GM12892 (cell line): ENCODE measurements around the gene ADGRD1.

Source experiments
- DNase-seq: peaks from one replicate; pipeline ENCODE4 v3.0.0; 2011; ENCODE audit not compliant: insufficient read length
- FAIRE-seq: peaks from 2 replicates; lab custom pipeline; 2011; peaks lifted over from hg19 to GRCh38; lab: Jason Lieb, UNC
- POLR2A ChIP-seq: IDR thresholded peaks from 2 replicates; pipeline ENCODE4 v1.6.1; 2011; ENCODE audit warnings: low read depth, low read length, control low read depth
- POLR2AphosphoS5 ChIP-seq: IDR thresholded peaks from 2 replicates; pipeline ENCODE4 v1.6.1; 2011; ENCODE audit warnings: low read depth, low read length, control low read depth
- TAF1 ChIP-seq: IDR thresholded peaks from 2 replicates; pipeline ENCODE4 v1.6.1; 2011; ENCODE audit warnings: low read depth, mild to moderate bottlenecking, control low read depth, low read length, borderline replicate concordance

The ADGRD1 gene

DNA sequence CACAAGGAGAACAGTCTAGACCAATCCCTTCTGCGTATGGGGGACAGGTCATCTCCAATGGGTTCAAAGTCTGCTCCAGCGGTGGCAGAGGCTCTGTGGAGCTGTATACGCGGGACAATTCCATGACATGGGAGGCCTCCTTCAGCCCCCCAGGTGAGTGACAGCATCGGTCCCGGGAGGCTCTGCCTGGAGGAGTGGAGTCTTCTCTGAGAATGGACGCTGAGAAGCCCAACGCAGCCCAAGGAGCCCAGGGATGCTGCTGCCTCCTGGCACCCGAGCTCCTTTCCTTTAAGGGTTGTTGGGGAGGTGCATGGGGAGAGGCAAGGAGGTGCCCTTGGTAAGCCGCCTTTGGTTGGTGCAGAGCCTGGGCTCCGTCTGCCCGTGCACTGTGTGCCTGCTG, 28.2 kb downstream of the ADGRD1 start:
- FAIRE-seq (no peak), DNase-seq (no peak)
- TF ChIP-seq TAF1: no peak
- no peak for TF ChIP-seq POLR2A
- TF ChIP-seq POLR2AphosphoS5: no peak

GRCh38 chr12:130982565-130983225, 29.0 kb downstream of the ADGRD1 start:
- TF ChIP-seq TAF1: no peak
- TF ChIP-seq POLR2AphosphoS5: no peak
- no peak for TF ChIP-seq POLR2A
- FAIRE-seq (no peak), DNase-seq (no peak)

- TF ChIP-seq POLR2A (no peak), TAF1 (no peak), POLR2AphosphoS5 (no peak)
- DNase-seq (no peak), FAIRE-seq (no peak)
Measured at GRCh38 chr12:130983328-130984017, 29.8 kb downstream of the ADGRD1 start.

DNA sequence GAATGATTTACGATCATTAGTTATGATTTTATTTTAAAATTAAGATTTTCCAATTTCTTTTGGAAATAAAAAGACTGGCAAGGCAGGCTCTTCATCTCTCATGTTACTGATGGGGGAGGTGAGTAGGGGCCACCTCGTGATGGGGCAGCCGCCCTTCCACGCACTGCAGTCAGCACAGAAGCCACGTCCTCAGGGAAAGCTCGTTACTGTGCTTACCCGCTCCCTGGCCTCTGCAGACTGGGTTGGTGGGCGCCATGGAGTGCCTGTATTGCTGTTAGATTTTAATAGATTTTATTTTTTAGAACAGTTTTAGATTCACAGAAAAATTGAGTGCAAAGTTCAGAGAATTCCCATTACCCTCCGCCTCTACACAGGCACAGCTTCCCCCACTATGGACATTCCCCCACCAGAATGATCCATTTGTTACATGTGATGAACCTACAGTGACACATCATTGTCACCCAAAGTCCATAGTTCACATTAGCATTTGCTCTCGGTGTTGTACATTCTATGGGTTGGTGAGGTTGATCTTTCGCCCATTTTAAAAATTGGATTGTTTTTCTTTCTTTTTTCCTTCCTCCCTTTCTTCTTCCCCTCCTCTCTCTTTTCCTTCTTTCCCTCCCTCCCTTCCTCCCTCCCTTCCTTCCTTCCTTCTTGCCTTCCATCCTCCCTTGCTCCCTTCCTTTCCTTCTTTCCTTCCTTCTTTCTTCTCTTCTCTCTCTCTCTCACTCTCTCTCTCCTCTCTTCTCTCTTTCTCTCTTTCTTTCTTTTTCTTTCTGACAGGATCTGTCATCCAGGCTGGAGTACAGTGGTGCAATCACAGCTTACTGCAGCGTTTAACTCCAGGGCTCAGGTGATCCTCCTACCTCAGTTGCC, 30.7 kb downstream of the ADGRD1 start:
- FAIRE-seq: no peak
- TF ChIP-seq POLR2AphosphoS5 (no peak), TAF1 (no peak), POLR2A (no peak)
- DNase-seq: no peak

DNA sequence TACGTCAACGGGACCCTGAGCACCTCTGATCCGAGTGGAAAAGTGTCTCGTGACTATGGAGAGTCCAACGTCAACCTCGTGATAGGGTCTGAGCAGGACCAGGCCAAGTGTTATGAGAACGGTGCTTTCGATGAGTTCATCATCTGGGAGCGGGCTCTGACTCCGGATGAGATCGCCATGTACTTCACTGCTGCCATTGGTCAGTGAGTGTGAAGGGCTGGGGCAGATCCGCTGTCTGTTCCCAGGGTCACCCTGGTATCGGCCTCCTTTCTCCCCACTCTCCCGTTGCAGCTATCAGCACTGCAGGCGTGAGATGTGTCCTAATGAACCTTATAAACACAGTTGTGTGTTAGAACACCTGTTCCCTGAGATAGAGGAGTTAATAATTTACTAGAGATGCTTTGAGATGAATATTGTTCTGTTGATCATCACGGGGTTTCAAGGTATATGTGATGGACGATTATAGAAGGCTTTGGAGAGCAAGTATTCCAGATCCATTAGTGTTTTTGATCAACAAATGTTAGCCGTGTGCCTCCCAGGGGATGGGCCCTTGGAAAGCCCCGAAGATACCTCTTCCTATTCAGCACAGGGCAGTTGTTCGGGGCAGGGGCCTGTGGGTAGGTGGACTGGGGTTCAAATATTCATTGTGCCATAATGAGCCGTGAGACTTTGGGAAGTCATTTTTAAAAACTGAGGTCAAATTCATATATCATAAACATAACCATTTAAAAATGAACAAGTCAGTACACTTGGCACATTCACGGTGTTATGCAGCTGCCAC, 33.6 kb downstream of the ADGRD1 start:
- TF ChIP-seq POLR2AphosphoS5 (no peak), TAF1 (no peak), POLR2A (no peak)
- DNase-seq: no peak
- FAIRE-seq: no peak

DNA sequence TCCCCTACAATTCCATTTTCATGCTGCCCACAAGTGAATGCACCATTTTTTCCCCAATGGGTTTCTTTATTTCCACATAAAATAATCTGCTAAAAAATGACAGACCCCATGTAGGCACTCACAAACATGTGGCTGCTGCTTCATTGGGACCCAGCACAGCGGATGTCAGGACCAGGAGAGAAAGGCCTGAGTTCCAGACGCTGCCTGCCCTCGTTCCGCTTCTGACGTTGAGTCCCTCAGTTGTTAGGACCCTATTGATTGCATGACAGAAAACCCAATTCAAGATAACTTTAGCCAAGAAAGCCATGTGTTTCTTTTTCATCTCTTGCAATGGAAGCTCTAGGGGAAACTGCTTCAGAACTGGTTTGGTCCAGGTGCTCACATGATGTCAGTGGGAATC, 34.6 kb downstream of the ADGRD1 start:
- FAIRE-seq: no peak
- DNase-seq: no peak
- TF ChIP-seq POLR2A: no peak
- no peak for TF ChIP-seq POLR2AphosphoS5
- TF ChIP-seq TAF1: no peak

GRCh38 chr12:130988751-130989150, 35.0 kb downstream of the ADGRD1 start:
- TF ChIP-seq POLR2A (no peak), TAF1 (no peak), POLR2AphosphoS5 (no peak)
- DNase-seq: no peak
- FAIRE-seq: no peak

DNA sequence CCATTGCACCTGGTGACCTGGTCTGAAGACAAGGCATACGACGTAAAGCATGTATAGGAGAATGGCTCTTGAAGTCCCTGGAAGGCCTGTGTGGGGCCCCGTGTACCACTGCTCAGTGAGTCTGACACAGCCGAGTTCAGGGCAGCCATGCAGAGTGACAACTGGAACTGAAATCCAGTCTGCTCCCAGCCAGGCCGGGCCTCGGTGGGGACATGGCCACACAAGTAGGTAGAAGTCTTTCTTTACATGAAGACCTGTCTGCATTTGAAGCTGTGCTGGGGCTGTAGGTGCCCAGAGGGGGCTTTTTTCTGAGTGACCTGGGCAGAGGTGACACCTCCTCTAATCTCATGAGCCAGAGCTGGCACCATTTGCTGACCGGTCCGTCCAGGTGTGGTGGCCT, 35.7 kb downstream of the ADGRD1 start:
- TF ChIP-seq TAF1 (no peak), POLR2AphosphoS5 (no peak), POLR2A (no peak)
- FAIRE-seq (no peak), DNase-seq (no peak)

GRCh38 chr12:130990034-130990433, 36.3 kb downstream of the ADGRD1 start:
- DNase-seq (no peak), FAIRE-seq (no peak)
- TF ChIP-seq POLR2AphosphoS5: no peak
- TF ChIP-seq POLR2A: no peak
- no peak for TF ChIP-seq TAF1

GRCh38 chr12:130992448-130992847, 38.7 kb downstream of the ADGRD1 start:
- TF ChIP-seq TAF1 (no peak), POLR2A (no peak), POLR2AphosphoS5 (no peak)
- DNase-seq (no peak), FAIRE-seq (no peak)
